ENCODE results near the gene SMARCD1.
A peak's percentile ranks its signal among the peaks of the same experiment; 100 is the strongest.
"Not testable (repeated sequence)": the region's sequence is repeated elsewhere in the genome, so short reads cannot be mapped to it uniquely, and the experiment has no call there.

Gene SMARCD1

DNA sequence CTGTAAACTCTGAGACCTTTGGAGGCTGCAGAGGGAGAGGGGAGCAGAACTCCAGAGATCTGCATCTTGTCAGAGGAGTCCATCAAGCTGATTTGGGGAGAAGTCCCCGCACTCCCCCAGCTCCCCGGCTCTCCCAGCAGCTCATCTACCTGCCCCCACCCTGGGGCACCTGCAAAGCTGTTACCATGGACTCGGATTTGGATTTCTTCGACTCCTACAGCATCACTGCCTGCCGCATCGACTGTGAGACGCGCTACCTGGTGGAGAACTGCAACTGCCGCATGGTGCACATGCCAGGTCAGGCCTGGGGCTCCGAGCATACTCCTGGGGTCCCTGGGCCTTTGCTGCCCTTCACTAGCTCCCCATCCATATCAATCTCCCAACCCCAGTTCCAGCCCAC is 6.9 kb upstream of the SMARCD1 start:
- DNase-seq: no peak

DNA sequence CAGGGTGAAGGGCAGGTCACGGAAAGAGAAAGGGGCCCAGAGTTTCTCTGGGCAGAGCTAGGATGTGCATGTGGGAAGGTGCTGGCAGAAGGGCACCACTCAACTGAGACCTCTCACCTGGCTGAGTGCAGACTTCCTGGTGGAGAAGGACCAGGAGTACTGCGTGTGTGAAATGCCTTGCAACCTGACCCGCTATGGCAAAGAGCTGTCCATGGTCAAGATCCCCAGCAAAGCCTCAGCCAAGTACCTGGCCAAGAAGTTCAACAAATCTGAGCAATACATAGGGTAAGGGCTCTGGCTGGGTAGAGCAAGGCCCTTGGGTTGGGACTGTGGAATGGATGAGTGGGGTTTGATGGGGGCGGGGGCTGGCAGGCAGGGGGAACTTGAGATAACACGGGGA is 5.4 kb upstream of the SMARCD1 start:
- no peak for DNase-seq

DNA sequence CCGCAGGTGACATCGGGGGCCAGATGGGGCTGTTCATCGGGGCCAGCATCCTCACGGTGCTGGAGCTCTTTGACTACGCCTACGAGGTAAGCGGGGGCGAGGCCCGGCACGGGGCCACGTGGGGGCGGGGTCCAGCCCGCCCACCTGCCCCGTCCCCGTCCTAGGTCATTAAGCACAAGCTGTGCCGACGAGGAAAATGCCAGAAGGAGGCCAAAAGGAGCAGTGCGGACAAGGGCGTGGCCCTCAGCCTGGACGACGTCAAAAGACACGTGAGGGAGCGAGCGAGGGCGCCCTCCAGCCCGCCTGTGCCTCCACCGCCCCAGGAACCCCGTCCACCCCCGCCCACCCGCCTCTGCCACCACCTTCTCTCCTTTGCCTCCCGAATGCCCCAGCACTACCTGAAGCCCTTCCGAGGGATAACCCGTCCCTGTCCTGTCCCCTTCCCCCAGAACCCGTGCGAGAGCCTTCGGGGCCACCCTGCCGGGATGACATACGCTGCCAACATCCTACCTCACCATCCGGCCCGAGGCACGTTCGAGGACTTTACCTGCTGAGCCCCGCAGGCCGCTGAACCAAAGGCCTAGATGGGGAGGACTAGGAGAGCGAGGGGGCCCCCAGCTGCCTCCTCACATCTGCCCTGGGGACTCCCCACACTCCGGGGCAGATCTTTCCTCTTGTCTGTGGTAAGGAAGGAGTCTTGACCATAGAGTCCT is 3.9 kb upstream of the SMARCD1 start:
- no peak for DNase-seq

DNA sequence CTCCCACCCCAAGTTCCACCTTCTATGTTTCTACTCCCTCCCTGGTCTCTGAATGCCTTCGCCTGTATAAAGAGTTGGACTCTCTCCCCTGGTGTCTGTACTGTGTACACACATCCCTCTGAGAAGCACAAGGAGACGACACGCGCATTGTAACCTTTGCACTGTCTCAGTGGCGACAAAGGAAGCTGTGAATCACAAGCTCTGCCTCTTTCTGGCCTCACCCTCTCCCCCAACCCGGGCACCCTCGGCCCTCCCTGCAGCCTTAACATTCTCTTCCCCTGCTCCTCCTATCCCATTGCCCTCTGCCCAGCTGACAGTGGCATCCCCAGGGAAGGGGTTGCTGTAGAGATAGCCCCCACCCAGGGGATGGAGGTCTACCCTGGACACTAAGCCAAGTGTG is 2.5 kb upstream of the SMARCD1 start:
- no peak for DNase-seq

DNA sequence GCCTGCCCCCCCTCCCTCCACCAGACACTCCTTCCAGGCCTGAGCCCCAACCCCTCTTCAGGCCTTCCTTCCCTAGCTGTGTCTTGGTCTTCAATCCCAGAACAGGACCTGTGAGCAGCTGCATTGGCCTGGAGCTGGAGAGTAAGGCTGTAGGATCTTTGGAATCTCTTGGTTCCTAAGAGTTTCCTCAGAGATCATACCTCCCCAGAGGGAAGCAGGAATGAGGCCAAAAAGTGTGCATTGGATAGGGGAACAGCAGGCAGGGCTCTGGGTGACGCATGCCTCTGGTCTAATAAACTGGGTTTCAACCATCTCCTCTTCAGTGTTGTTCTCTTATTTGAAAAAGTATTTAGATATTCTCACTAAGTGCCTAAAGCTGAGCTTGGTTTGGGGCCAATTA is 1.8 kb upstream of the SMARCD1 start:
- no peak for DNase-seq

DNA sequence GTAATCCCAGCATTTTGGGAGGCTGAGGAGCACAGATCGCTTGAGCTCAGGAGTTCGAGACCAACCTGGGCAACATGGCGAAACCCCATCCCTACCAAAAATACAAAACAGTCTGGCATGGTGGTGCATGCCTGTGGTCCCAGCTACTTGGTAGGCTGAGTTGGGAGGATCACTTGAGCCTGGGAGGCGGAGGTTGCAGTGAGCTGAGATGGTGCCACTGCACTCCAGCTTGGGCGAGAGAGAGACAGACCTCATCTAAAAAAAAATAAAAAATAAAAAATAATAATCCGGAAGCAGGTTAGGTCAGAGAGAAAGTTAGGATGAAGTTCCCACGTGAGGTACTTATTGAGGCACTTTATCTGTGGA is 750 bp upstream of the SMARCD1 start:
- not testable (repeated sequence) for DNase-seq

DNA sequence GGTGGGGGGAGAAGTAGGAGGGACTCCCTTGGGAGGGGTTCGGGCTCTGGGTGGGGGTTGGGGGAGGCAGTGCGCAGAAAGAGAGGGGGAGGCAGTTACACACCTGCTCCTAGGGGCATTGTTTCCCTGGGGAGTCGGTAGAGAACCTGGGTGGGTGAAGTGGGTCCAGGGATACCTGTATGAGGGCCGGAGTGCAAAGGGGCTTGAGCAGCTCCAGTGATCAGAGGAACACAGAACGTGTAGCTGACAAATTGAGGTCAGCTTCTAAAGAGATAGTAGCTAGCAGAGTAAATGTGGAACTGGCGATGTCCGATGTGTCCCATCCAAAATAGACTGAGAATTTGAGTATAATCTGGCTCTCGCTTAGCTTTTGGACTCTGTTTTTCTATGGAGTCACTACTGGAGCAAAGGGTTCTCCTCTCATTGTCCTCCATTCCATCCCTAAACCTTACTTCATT is 502 bp downstream of the SMARCD1 start:
- no peak for DNase-seq

DNA sequence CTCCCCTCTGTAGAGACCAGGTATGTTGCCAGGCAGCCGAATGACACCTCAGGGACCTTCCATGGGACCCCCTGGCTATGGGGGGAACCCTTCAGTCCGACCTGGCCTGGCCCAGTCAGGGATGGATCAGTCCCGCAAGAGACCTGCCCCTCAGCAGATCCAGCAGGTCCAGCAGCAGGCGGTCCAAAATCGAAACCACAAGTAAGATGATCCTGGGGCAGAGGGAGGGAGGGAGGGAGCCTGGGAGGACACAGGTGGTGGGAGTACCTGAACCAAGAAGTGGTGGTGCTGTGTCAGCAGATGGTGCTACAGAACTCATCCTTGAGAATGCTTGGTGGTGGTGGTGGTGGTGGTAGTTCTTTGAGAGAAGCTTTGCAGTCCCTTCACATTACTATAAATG is 1.0 kb downstream of the SMARCD1 start:
- DNase-seq: no peak

DNA sequence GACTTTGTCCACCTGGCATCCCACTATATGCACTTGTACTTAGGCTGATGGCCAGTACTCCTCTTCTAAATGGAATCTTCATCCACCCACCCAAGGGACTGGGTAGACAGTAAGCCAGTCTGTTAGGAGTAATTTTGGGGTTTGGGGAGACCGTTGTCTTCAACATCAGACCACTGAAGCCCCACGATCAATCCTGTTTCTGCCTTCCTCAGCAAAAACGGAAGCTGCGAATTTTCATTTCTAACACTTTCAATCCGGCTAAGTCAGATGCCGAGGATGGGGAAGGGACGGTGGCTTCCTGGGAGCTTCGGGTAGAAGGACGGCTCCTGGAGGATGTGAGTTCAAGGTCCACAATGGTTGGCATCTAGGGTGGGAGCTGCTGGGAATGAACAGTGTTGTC is 2.0 kb downstream of the SMARCD1 start:
- DNase-seq: no peak

DNA sequence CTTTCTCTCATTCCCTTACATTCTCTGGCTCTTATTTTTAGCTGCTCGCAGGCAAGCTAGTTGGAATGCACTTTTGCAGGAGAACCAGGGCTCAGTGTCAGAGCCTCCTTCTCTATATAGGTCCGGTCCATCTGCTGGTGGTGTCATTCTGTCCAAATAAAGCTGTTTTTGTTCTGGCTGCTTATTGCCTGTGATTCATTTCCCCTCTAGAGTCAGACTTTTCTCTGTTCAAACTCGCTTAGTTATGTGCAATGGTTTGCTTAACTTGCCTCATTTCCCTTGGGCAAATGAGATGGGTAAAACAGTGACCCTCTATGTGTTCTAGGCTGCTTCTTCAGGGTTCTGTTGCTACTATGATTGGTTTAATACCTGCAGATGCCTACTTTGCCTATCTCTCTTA is 2.9 kb downstream of the SMARCD1 start:
- DNase-seq: no peak

DNA sequence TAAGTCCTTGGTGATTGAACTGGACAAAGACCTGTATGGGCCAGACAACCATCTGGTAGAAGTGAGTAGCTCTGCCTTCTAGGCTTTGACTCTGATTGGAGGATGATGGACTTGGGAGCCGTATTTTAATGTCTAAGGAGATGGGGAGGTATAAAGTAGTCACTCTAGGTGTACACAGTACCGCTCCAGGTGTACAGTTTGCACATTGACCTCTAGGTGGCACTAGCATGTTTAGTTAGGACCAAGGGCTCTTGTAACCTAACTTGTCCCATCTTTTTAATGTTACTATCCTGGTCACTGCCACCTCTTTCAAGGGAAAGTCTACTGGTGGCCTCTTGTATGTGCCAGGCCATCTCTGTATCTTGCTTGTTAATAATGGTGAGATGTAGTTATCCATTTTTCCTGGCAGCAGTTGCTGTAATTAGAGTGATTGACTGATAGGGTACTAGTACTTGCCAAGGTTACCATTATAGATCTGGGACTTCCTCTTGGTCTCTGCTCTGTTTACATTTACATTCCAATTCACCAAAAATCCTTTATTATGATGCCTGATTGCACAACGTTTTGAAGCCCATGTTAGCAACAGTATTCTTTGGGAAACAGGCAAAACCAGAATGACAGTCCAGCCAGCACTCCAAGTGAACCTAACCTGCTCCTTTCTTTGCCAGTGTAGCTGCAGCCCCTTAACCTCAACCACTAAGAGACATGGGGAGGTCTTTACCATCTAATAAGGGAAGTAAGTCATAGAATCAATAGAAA is 3.6 kb downstream of the SMARCD1 start:
- DNase-seq: peak; percentile 65

DNA sequence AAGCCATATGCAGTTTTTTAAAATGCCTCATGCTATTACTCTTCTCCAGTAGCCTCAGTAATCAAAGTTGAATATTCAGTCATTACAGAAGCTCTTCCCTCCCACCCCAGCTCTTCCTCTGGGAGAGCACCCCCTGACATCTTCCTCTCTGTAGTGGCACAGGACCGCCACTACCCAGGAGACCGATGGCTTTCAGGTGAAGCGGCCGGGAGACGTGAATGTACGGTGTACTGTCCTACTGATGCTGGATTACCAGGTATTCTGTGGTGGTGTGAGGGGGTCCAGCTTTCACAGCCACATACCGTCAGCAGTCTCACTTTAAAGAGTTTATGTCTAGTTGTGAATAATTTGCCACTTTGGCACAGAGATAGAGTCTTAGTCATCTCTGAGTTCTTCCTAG is 4.6 kb downstream of the SMARCD1 start:
- no peak for DNase-seq

DNA sequence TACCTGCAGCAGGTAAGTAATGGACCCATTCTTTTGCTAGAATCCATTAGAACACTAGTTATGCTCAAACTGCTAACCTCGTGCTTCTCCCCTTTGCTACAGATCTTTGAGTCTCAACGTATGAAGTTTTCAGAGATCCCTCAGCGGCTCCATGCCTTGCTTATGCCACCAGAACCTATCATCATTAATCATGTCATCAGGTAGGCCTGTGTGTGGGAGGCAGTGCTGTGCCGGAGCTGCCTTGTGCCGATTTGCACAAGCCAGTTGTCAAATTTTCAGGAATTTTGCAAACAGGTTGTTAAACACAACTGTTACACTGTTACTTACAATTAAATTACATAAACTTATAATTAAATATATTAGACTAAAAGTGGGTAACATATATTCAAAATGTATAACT is 5.2 kb downstream of the SMARCD1 start:
- no peak for DNase-seq

DNA sequence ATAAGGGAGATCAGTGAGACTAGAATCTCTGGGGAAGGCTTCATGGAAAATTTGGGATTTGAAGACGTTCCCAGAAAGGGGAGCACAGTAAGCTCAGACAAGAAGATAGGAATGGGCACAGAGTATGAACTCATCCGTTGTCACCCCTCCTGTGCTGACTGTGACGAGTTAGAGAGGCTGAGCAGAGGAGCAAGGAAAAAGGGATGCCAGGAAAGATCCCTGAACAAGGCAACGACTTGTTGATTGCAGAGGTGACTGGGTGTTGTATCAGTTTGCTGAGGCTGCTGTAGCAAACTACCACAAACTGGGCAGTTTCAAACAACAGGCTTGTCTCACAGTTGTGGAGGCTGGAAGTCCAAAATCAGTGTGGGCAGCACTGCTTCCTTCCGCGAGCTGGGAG is 12.8 kb downstream of the SMARCD1 start:
- no peak for DNase-seq

DNA sequence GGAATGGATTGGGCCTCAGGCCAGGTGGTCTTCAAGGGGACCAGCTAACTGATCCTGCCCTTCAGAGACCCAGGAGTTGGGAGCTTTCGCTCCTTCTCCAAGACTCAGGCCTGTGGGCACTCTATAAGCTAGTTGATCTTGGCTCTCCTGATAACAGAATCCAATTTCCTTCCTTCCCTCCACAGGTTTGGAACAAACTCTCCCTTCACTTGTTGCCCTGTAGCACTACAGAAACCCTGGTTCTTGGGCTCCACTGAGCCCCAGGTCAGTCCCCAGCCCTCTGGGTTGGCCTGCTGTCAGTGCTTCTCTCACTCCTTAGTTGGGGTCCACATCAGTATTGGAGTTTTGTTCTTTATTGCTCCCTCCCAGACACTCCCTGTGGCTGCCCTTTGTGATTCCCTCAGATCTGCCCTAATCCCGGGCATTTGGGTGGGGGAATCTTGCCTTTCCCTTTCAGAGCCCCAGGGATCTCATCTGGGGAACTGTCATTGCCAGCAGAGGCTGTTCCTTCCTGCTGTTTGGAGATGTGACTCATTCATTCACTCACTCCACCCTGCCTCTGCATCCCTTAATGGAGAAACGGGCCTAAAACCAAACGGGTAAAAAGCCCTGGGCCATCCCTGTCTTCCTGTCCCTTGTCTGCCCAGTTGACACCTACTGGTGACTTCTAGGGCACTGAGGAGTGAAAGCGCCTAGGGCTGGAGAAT is 14.3 kb downstream of the SMARCD1 start:
- no peak for DNase-seq

DNA sequence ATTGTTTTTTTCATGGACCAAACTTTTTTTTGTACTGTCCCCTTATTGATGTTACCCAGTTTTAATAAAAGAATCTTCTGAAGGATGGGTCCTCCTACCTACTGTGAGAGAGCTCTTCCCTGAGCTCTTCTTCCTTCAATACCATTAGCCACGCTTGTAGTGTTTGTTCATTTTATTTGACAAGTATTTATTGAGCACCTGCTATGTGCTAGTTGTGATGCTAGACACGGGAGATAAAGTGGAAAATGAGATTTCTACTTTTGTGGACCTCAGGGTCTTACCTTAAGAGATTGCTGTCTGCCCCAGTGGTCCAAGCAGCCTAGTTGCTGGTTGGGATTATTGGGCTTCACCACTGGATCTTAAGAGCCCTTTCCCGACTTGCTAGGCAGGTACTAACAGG is 15.4 kb downstream of the SMARCD1 start:
- DNase-seq: no peak

DNA sequence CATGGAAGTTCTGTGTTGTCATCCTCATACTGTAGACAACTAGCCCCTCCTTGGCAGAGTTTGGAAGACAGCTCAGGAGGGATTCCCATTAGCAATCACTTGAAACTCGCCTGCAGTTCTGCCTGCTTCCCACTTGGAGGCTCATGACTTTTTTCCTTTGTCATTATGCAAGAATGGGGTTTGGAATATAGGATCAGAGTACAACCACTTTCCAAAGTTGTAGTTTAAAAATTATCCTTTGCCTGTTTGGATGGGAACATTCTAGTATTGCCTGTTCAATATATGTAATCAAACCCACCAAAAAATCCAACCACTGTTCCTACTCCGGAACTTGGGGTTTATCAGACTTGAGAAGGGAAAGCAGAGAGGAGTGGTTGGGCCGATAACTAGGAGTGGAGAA is 16.5 kb downstream of the SMARCD1 start:
- DNase-seq: no peak

DNA sequence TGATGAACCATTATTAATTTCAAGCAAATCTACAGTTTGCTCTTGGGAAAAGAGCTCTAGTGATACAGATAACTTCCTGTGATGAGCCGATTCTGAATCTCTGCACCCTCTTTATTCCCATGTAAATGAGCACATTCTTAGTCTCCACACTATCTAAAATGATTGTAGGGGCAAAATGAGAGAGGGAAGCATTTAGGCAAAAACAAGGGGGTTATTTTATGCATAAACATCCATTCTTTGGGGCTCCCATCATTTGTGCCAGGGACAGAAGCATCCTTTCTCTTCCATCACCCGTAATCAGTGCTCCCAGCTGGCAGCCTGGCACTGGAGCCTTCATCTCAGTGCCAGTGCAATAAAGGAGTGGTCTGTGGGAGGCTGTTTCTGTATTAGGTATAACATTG is 17.0 kb downstream of the SMARCD1 start:
- DNase-seq: no peak

DNA sequence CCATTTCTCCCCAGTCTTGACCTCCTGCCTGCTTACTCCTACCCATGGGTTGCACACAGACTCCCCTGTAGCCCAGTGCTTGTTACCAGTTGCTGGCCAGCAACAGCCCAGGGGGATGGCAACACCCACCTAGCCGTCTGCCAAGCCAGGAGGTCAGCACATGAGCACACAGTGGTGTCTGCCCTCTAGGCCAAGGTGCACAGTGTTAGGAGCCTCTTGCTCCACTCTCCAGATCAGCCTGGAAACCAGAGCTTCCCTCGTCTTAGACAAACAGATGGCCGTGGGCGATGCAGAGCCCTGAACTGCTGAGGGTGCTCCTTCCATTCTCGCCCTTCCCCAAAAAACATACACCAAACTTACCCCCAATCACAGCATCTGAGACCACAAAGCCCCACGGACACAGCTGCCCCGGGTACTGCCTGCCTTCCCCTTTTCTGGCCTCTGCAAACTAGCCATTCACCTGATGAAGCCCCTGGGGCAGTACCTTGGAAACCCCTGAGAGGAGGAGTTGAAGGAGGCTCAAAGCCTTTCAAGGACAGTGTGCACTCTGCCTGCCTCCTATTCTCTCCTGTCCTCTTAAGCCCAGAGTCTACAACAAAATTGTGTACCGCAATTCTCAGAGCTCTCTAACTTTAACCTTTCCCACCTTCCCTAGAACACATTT is 17.6 kb downstream of the SMARCD1 start:
- no peak for DNase-seq

DNA sequence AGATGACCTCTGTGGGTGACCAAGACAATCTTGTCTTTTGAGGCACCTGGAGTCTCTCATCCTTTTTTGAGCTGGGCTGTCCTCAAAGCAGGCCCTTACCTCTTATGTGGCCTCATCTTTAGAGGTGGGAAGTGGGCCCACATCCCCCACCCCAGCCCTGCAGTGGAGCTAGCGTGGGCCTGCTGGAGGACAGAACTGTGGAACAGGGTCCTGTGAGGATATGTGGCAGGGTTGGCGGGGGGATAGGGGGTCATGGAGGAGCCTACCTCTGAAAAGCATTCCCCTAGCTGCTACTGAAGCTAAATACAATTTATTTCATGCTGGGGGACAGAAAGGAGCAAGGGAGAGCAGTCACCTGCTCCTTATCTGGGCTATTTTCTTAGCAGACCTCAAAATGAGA is 18.2 kb downstream of the SMARCD1 start:
- DNase-seq: no peak

DNA sequence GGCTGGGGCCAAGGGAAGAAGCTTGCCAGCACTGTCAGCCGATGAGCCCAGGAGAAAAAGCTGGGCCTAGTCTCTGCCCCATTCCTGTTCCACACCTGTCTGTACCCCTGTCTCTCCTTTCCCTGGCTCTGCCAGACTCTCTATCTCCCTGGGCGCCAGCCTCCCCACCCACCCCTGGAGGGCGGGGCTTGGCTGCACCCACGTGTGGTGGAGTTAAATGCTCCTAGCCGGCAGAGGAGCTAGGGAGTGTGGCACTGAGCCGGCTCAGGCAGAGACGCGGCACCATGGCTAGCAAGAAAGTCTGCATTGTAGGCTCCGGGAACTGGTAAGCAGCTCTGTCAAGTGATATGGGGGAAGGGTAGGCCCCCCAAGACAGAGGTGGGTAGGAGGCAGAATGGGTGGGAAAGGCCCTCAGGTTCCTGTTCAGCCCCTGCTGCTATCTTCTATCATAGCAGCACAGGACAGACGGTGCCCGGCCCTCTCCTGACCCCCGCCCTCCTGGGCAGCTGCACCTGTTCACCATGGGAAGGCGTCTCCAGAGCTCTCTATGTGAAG is 18.7 kb downstream of the SMARCD1 start, which contains the start of gene GPD1:
Gene GPD1, plus strand, starts transcription at position 242 of the 555 bp plus-strand sequence. Its CDS starts 43 bp downstream, at position 285.
- DNase-seq: no peak

DNA sequence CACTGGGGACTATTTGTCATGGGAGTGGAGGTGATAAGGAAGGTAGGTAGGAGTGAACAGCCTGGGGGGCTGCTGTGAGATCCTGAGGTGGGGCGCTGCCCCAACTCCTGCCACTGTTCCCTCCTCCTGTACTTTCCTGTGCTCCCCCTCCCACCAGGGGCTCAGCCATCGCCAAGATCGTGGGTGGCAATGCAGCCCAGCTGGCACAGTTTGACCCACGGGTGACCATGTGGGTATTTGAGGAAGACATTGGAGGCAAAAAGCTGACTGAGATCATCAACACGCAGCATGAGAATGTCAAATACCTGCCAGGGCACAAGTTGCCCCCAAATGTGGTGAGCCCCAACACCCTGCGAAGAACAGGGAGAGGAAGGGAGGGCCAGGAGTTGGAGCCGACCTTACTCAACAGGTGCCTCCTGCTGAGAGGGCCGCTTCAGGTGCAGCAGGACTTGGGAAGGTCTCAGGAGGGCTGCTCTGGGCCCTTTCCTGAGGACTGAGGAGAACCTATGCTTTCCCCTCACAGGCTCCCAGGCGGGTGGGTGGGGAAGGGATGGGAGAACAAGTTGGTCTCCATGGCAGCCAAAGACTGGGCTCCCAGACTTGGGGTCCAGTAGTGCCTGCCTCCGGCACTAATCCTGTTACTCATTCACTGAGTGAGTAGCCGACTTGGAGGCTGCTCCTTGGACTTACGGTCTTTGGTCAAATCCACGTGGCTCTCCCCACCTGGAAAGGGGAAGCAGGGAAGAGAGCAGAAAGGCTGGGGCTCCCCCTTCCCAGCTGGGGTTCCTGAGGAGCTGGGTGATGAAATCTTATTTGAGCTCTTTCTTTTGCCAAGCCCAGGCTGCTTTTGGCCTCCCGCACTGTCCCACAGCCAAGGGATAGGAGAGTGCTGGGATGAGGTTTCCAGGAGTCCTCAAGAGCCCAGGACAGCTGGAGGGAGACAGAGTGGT is 19.6 kb downstream of the SMARCD1 start:
- DNase-seq: no peak
